H9 (cell line): Measurements from ENCODE around the gene ARID3A. TPM values are rescaled to one million over a fixed set of nuclear protein-coding genes. Genes with fewer than 3 reads are reported as not detected.

Experiments used
- DNase-seq: peaks from one replicate; pipeline ENCODE4 v3.0.0-alpha.2; 2017
- H2AFZ ChIP-seq: one replicate; pipeline ENCODE4 v1.6.1; 2013; ENCODE audit warnings: mild to moderate bottlenecking, low read length, control low read depth, moderate library complexity
- H2AK5ac ChIP-seq: 2 replicates; pipeline ENCODE4 v1.6.1; 2013; ENCODE audit warnings: low read length, control low read depth, mixed read lengths; ENCODE audit not compliant: insufficient read length
- H2BK120ac ChIP-seq: one replicate; pipeline ENCODE4 v1.6.1; 2013; ENCODE audit warnings: low read depth, mild to moderate bottlenecking, low read length, control low read depth, inconsistent platforms; ENCODE audit not compliant: poor library complexity, severe bottlenecking
- H2BK12ac ChIP-seq: 2 replicates; pipeline ENCODE4 v1.6.1; 2013; ENCODE audit warnings: low read length, control low read depth, mixed read lengths, low read depth; ENCODE audit not compliant: insufficient read length
- H2BK15ac ChIP-seq: 2 replicates; pipeline ENCODE4 v1.6.1; 2013; ENCODE audit warnings: low read depth, low read length, control low read depth
- H2BK20ac ChIP-seq: one replicate; pipeline ENCODE4 v1.6.1; 2013; ENCODE audit warnings: low read depth, mild to moderate bottlenecking, low read length, control low read depth, inconsistent platforms; ENCODE audit not compliant: poor library complexity, severe bottlenecking
- H2BK5ac ChIP-seq: 2 replicates; pipeline ENCODE4 v1.6.1; 2013; ENCODE audit warnings: low read length, control low read depth, mixed read lengths; ENCODE audit not compliant: insufficient read length
- H3K14ac ChIP-seq: 2 replicates; pipeline ENCODE4 v1.6.1; 2013; ENCODE audit warnings: low read length, control low read depth; ENCODE audit not compliant: insufficient read depth
- H3K18ac ChIP-seq: 2 replicates; pipeline ENCODE4 v1.6.1; 2013; ENCODE audit warnings: low read depth, mild to moderate bottlenecking, mixed read lengths, low read length, control low read depth; ENCODE audit not compliant: insufficient read length
- H3K23ac ChIP-seq: 2 replicates; pipeline ENCODE4 v1.6.1; 2013; ENCODE audit warnings: low read length, control low read depth, mixed read lengths, low read depth; ENCODE audit not compliant: insufficient read length
- H3K23me2 ChIP-seq: 2 replicates; pipeline ENCODE4 v1.6.1; 2013; ENCODE audit warnings: low read depth, mild to moderate bottlenecking, mixed read lengths, low read length, control low read depth; ENCODE audit not compliant: insufficient read length, poor library complexity, severe bottlenecking
- H3K27ac ChIP-seq: 2 replicates; pipeline ENCODE4 v1.5.1; 2013; ENCODE audit warnings: low read length, control low read depth, mixed read lengths, low read depth; ENCODE audit not compliant: insufficient read length
- H3K27me3 ChIP-seq: 2 replicates; pipeline ENCODE4 v1.6.1; 2013; ENCODE audit warnings: low read length, control low read depth, inconsistent platforms; ENCODE audit not compliant: insufficient read depth
- H3K4ac ChIP-seq: 2 replicates; pipeline ENCODE4 v1.6.1; 2013; ENCODE audit warnings: low read depth, mild to moderate bottlenecking, control low read depth, inconsistent platforms, low read length, moderate library complexity
- H3K4me1 ChIP-seq: 2 replicates; pipeline ENCODE4 v1.6.1; 2013; ENCODE audit warnings: low read length, control low read depth, inconsistent platforms; ENCODE audit not compliant: insufficient read depth
- H3K4me2 ChIP-seq: 2 replicates; pipeline ENCODE4 v1.6.1; 2013; ENCODE audit warnings: low read length, control low read depth, mixed read lengths; ENCODE audit not compliant: insufficient read length, insufficient read depth
- H3K56ac ChIP-seq: 2 replicates; pipeline ENCODE4 v1.6.1; 2013; ENCODE audit warnings: low read depth, mild to moderate bottlenecking, mixed read lengths, low read length, control low read depth; ENCODE audit not compliant: insufficient read length
- H3K79me1 ChIP-seq: 2 replicates; pipeline ENCODE4 v1.6.1; 2013; ENCODE audit warnings: low read depth, mild to moderate bottlenecking, moderate library complexity, low read length, control low read depth, inconsistent platforms; ENCODE audit not compliant: insufficient read depth, poor library complexity, severe bottlenecking
- H3K79me2 ChIP-seq: 2 replicates; pipeline ENCODE4 v1.6.1; 2013; ENCODE audit warnings: low read length, control low read depth, inconsistent platforms; ENCODE audit not compliant: insufficient read depth
- H3K9ac ChIP-seq: 2 replicates; pipeline ENCODE4 v1.6.1; 2013; ENCODE audit warnings: low read length, control low read depth, mixed read lengths; ENCODE audit not compliant: insufficient read length; ENCODE audit errors: extremely low read depth
- H3K9me3 ChIP-seq: one replicate; pipeline ENCODE4 v1.6.1; 2013; ENCODE audit warnings: low read depth, low read length, inconsistent platforms; ENCODE audit not compliant: control insufficient read depth
- H3T11ph ChIP-seq: one replicate; pipeline ENCODE4 v1.6.1; 2013; ENCODE audit warnings: mild to moderate bottlenecking, low read length, control low read depth, inconsistent platforms
- H4K20me1 ChIP-seq: one replicate; pipeline ENCODE4 v1.6.1; 2013; ENCODE audit not compliant: control insufficient read depth, insufficient read length, insufficient read depth
- H4K5ac ChIP-seq: 2 replicates; pipeline ENCODE4 v1.6.1; 2013; ENCODE audit warnings: low read depth, mild to moderate bottlenecking, mixed read lengths, low read length, control low read depth; ENCODE audit not compliant: insufficient read length
- H4K8ac ChIP-seq: replicated peaks from 2 replicates; pipeline ENCODE4 v1.6.1; 2013; ENCODE audit warnings: low read length, control low read depth, mixed read lengths, low read depth; ENCODE audit not compliant: insufficient read length
- H4K91ac ChIP-seq: 2 replicates; pipeline ENCODE4 v1.6.1; 2013; ENCODE audit warnings: low read depth, mild to moderate bottlenecking, moderate library complexity, mixed read lengths, low read length, control low read depth; ENCODE audit not compliant: insufficient read length
- H3K27ac Mint-ChIP-seq, 3 experiments: 2 replicates in 2 of 3; 3 replicates in 1 of 3; pipeline ENCODE4 v1.8.0; 2020 to 2021; ENCODE audit warnings: mixed read lengths in 3 of 3, mild to moderate bottlenecking in 1 of 3, moderate library complexity in 1 of 3
- H3K27me3 Mint-ChIP-seq: 2 replicates; pipeline ENCODE4 v1.8.0; 2021; ENCODE audit warnings: low read depth, mild to moderate bottlenecking, moderate library complexity, mixed read lengths
- H3K36me3 Mint-ChIP-seq, 3 experiments: 2 replicates in 2 of 3; 3 replicates in 1 of 3; pipeline ENCODE4 v1.8.0; 2020 to 2021; ENCODE audit warnings: low read depth in 3 of 3, mixed read lengths in 3 of 3; ENCODE audit not compliant: insufficient read depth in 1 of 3
- H3K4me1 Mint-ChIP-seq, 2 experiments: 2 replicates each; pipeline ENCODE4 v1.8.0; 2020; ENCODE audit warnings: mixed read lengths in 2 of 2
- H3K4me3 Mint-ChIP-seq, 2 experiments: 2 replicates in 1 of 2; 3 replicates in 1 of 2; pipeline ENCODE4 v1.8.0; 2020 to 2021; ENCODE audit warnings: mild to moderate bottlenecking in 2 of 2, mixed read lengths in 2 of 2, moderate library complexity in 1 of 2
- H3K9me3 Mint-ChIP-seq, 2 experiments: 2 replicates in 1 of 2; 3 replicates in 1 of 2; pipeline ENCODE4 v1.8.0; 2020; ENCODE audit warnings: mild to moderate bottlenecking in 2 of 2, mixed read lengths in 2 of 2, moderate library complexity in 1 of 2
- WGBS: extraction: QIAGEN DNeasy Blood & Tissue Kit; methylation state at CpG from one replicate; pipeline ENCODE4 v1.1.7; 2013; ENCODE audit warnings: missing lambda C conversion rate, low lambda C conversion rate, mixed read lengths; ENCODE audit not compliant: insufficient read length; ENCODE audit errors: extremely low coverage; 5-methylcytosine and 5-hydroxymethylcytosine counted together
- total RNA-seq: library from RNA; stranded (reverse); gene quantifications from 2 replicates; pipeline ENCODE4 v1.2.1, GENCODE V29; 2021
- TF ChIP-seq, protein P1 (sequence below): fragments of 200-600 bp; sonication (generic); conservative IDR thresholded peaks from 3 replicates; pipeline ENCODE4 v1.8.0; 2021; ENCODE audit warnings: antibody characterized with exemption, mild to moderate bottlenecking

ARID3A gene
- total RNA-seq, 1 experiment from 2014 or later, result 98.3 TPM

- Histone ChIP-seq H2BK5ac (no peak overlapping the region), H3K4ac (no peak overlapping the region), H3K9me3 (no peaks in the 10 kb centered on the region), H2BK120ac (no peak overlapping the region), H4K20me1 (no peaks in the 10 kb centered on the region), H3K79me2 (no peaks in the 10 kb centered on the region), H4K91ac (no peak overlapping the region), H4K5ac (no peak overlapping the region), H3K18ac (no peak overlapping the region), H3K56ac (no peak overlapping the region), H3K9ac (no peak overlapping the region), H3K4me1 (no peaks in the 10 kb centered on the region), H3K23me2 (no peaks in the 10 kb centered on the region), H3K4me2 (no peak overlapping the region), H3K79me1 (no peaks in the 10 kb centered on the region), H3K14ac (no peak overlapping the region), H3K27me3 (no peaks in the 10 kb centered on the region), H2AK5ac (no peak overlapping the region), H2AFZ (no peak overlapping the region), H2BK12ac (no peak overlapping the region), H3K23ac (no peak overlapping the region), H3K27ac (no peak overlapping the region), H2BK20ac (no peak overlapping the region), H3T11ph (no peak overlapping the region), H4K8ac (no peak overlapping the region), H2BK15ac (no peak overlapping the region)
- TF ChIP-seq, protein P1, sequence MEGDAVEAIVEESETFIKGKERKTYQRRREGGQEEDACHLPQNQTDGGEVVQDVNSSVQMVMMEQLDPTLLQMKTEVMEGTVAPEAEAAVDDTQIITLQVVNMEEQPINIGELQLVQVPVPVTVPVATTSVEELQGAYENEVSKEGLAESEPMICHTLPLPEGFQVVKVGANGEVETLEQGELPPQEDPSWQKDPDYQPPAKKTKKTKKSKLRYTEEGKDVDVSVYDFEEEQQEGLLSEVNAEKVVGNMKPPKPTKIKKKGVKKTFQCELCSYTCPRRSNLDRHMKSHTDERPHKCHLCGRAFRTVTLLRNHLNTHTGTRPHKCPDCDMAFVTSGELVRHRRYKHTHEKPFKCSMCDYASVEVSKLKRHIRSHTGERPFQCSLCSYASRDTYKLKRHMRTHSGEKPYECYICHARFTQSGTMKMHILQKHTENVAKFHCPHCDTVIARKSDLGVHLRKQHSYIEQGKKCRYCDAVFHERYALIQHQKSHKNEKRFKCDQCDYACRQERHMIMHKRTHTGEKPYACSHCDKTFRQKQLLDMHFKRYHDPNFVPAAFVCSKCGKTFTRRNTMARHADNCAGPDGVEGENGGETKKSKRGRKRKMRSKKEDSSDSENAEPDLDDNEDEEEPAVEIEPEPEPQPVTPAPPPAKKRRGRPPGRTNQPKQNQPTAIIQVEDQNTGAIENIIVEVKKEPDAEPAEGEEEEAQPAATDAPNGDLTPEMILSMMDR, result no peak
- DNase-seq, result no peak
- Mint-ChIP-seq H3K27ac (no peak overlapping the region), H3K9me3 (peaks cover 4 to 11% of the 10 kb centered on the region in 2 experiments; a peak in 4 of 5 replicates), H3K27me3 (no peaks in the 10 kb centered on the region), H3K4me3 (no peak overlapping the region), H3K36me3 (peaks cover 42 to 72% (median 60%) of the 10 kb centered on the region in 3 experiments), H3K4me1 (peaks cover 2 to 25% of the 10 kb centered on the region in 2 experiments)
- WGBS, result no CpG with 5 or more reads among the region's 16 CpGs
These were observed 38.3 kb downstream of the ARID3A start for GRCh38 chr19:964116-964520.
